Panc1 (cell line): Measurements from ENCODE around the gene SLC39A5. TPM values are rescaled to one million over a fixed set of nuclear protein-coding genes. Genes with fewer than 3 reads are reported as not detected.
A peak's percentile ranks its signal among the peaks of the same experiment; 100 is the strongest.

Source experiments
- ATAC-seq: fragments of 200-7000 bp; cut with Tn5 transposase; 2 replicates; pipeline ENCODE4 v1.9.1; 2020; ENCODE audit warnings: mild to moderate bottlenecking, moderate library complexity
- BruUV-seq: library from RNA; stranded (reverse); fragments of 400-500 nt; replicated peaks from 2 replicates; lab custom pipeline; 2021; lab: Mats Ljungman, UMichigan
- CTCF ChIA-PET: fragments of 300-600 bp; sonication (Branson Sonifier 250); formaldehyde crosslinking; loops from one replicate; lab custom pipeline; 2022; ENCODE audit warnings: antibody characterized with exemption; lab: Charles Lee
- POLR2A ChIA-PET: fragments of 300-600 bp; sonication (Branson Sonifier 250); formaldehyde crosslinking; loops from one replicate; lab custom pipeline; 2022; ENCODE audit warnings: antibody characterized with exemption; lab: Charles Lee
- DNase-seq: peaks from one replicate; pipeline ENCODE4 v3.0.0-alpha.2; 2010; ENCODE audit warnings: low read depth, low spot score
- H3K27ac ChIP-seq: 2 replicates; pipeline ENCODE4 v1.5.1; 2011; ENCODE audit warnings: mild to moderate bottlenecking, low read length, inconsistent platforms
- H3K27me3 ChIP-seq: fragments of 200-500 bp; sonication (Bioruptor generic); 2 replicates; pipeline ENCODE4 v1.6.0; 2014; ENCODE audit warnings: low read length, inconsistent platforms; ENCODE audit not compliant: control insufficient read depth, insufficient read depth
- H3K36me3 ChIP-seq: fragments of 200-500 bp; sonication (Bioruptor generic); 2 replicates; pipeline ENCODE4 v1.5.1; 2014; ENCODE audit warnings: inconsistent platforms, mild to moderate bottlenecking, low read length, moderate library complexity; ENCODE audit not compliant: control insufficient read depth, insufficient read depth
- H3K4me1 ChIP-seq: 2 replicates; pipeline ENCODE4 v1.5.1; 2011; ENCODE audit warnings: inconsistent platforms, mild to moderate bottlenecking, low read length, moderate library complexity; ENCODE audit not compliant: control insufficient read depth, insufficient read depth
- H3K4me3 ChIP-seq, 2 experiments: 2 replicates each; pipeline ENCODE4 v1.5.1; 2011 to 2012; ENCODE audit warnings: low read depth in 2 of 2, low read length in 2 of 2, mild to moderate bottlenecking in 2 of 2, inconsistent platforms in 1 of 2, moderate library complexity in 1 of 2
- H3K9me3 ChIP-seq: fragments of 200-500 bp; sonication (Bioruptor generic); 2 replicates; pipeline ENCODE4 v1.5.1; 2014; ENCODE audit warnings: low read depth, mild to moderate bottlenecking, inconsistent platforms, low read length, moderate library complexity; ENCODE audit not compliant: control insufficient read depth, insufficient read depth
- CTCF ChIP-seq: fragments of 450-650 bp; IDR thresholded peaks from 2 replicates; pipeline ENCODE4 v1.5.1; 2017; ENCODE audit warnings: mild to moderate bottlenecking
- POLR2AphosphoS5 ChIP-seq: IDR thresholded peaks from 2 replicates; pipeline ENCODE4 v1.6.1; 2012; ENCODE audit warnings: mild to moderate bottlenecking, low read depth, low read length, moderate library complexity
- REST ChIP-seq, 2 experiments: IDR thresholded peaks; 2 replicates each; pipeline ENCODE4 v1.6.1; 2011 to 2012; ENCODE audit warnings: low read depth in 2 of 2, control low read depth in 1 of 2, low read length in 1 of 2, mild to moderate bottlenecking in 1 of 2, moderate library complexity in 1 of 2; ENCODE audit not compliant: insufficient read depth in 1 of 2
- SIN3A ChIP-seq: IDR thresholded peaks from 2 replicates; pipeline ENCODE4 v1.6.1; 2012; ENCODE audit warnings: low read depth, mild to moderate bottlenecking, low read length, moderate library complexity, borderline replicate concordance; ENCODE audit not compliant: insufficient read depth
- TCF7L2 ChIP-seq: IDR thresholded peaks from 2 replicates; pipeline ENCODE4 v1.6.1; 2011; ENCODE audit warnings: mild to moderate bottlenecking, low read depth, low read length, inconsistent platforms
- in situ Hi-C: cut with HindIII; loops from 2 replicates; pipeline ENCODE4 v1.10.0; 2016; ENCODE audit warnings: low sequenced_read_pairs, low pct_unique_long_range_greater_than_20kb
- intact Hi-C: fragments of 100-400 bp; cut with micrococcal nuclease; formaldehyde crosslinking; loops from one replicate; pipeline ENCODE4 v1.10.0; 2022; ENCODE audit not compliant: unreplicated experiment
- total RNA-seq: library from RNA; stranded (reverse); gene quantifications from one replicate; pipeline ENCODE4 v1.2.1, GENCODE V29; 2021; ENCODE audit not compliant: unreplicated experiment

The SLC39A5 gene
- total RNA-seq, 1 experiment from 2014 or later = 0.23 TPM

DNA sequence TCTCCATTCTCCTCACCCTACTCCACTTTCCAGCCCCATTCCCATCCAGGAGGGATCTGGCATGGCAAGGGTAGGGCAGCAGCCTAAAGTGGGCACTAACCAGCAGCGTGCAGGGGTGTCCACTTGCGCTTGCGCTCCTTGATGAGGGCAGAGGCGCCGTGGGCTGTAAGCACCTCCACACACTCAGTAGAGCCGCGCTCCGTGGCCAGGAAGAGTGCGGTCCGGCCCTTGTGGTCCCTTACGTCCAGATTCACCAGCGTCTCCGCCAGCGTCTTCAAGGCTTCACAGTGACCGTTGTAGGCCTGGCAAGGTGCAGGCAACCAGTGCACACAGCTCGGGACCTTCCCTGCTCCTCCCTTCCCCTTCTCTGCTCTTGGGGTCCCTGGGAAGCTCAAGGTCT lies 18.1 kb downstream of the SLC39A5 start:
- peaks cover 11% of the 10 kb centered on the region for H3K36me3 ChIP-seq
- H3K4me1 ChIP-seq = no peaks in the 10 kb centered on the region
- H3K4me3 ChIP-seq = no peak overlapping the region
- no peak for DNase-seq
- intact Hi-C loops = no loop called here
- BruUV-seq = no TSS peak
- in situ Hi-C loops = no loop called here
- ChIA-PET POLR2A (no interaction called here), CTCF (interaction anchor here (0.5 to 0.6 kb wide), 2 partner anchors 9 to 140 kb away, joined by 3 read pairs; no protein-coding TSS in a partner anchor)
- H3K27me3 ChIP-seq = no peaks in the 10 kb centered on the region
- no peak for ATAC-seq
- no peak overlapping the region for H3K27ac ChIP-seq
- TF ChIP-seq SIN3A = no peak
- TF ChIP-seq POLR2AphosphoS5 = no peak
- TF ChIP-seq REST (IDR thresholded peaks at IDR 0.05; ENCODE audit: insufficient read depth in 1 of 2, low read depth in 2 of 2, low read length in 1 of 2) = no peak
- TF ChIP-seq CTCF = no peak
- TF ChIP-seq TCF7L2 = no peak
- H3K9me3 ChIP-seq = no peaks in the 10 kb centered on the region

- Histone ChIP-seq H3K27me3 (no peaks in the 10 kb centered on the region), H3K9me3 (no peaks in the 10 kb centered on the region), H3K27ac (no peak overlapping the region), H3K36me3 (peaks cover 14% of the 10 kb centered on the region), H3K4me3 (no peak overlapping the region), H3K4me1 (no peaks in the 10 kb centered on the region)
- TF ChIP-seq SIN3A = no peak
- no peak for TF ChIP-seq POLR2AphosphoS5
- no peak for TF ChIP-seq REST (IDR thresholded peaks at IDR 0.05; ENCODE audit: insufficient read depth in 1 of 2, low read depth in 2 of 2, low read length in 1 of 2)
- no peak for TF ChIP-seq TCF7L2
- TF ChIP-seq CTCF = no peak
- TSS peak; percentile 55 for BruUV-seq
- ATAC-seq (no peak), DNase-seq (no peak)
- intact Hi-C loops = no loop called here
- ChIA-PET POLR2A (no interaction called here), CTCF (no interaction called here)
- in situ Hi-C loops = no loop called here
These were observed 18.9 kb downstream of the SLC39A5 start for GRCh38 chr12:56248711-56249110.
